Esophagus muscularis mucosa (tissue), 4 donors: ENCODE results near the gene MAD1L1. TPM values are rescaled to one million over a fixed set of nuclear protein-coding genes. Genes with fewer than 3 reads are reported as not detected.
"Not testable (repeated sequence)": the region's sequence is repeated elsewhere in the genome, so short reads cannot be mapped to it uniquely, and the experiment has no call there.

Experiments used
- DNase-seq: peaks from one replicate; pipeline ENCODE4 v3.0.0-alpha.2; 2017; ENCODE audit errors: extremely low spot score
- H3K27ac ChIP-seq, 4 donors: fragments of 200-600 bp; sonication (generic); replicated peaks in 1 of 4; 1 replicate in 3 of 4; 2 replicates in 1 of 4; pipeline ENCODE4 v1.5.1; 2016 to 2019; ENCODE audit warnings: mild to moderate bottlenecking in 1 of 4
- H3K27me3 ChIP-seq, 4 donors: fragments of 200-600 bp; sonication (generic); one replicate each; pipeline versions ENCODE4 v1.5.1 to v1.6.0; 2016 to 2019
- H3K36me3 ChIP-seq, 4 donors: fragments of 200-600 bp; sonication (generic); one replicate each; pipeline ENCODE4 v1.5.1; 2016 to 2019
- H3K4me1 ChIP-seq, 4 donors: fragments of 200-600 bp; sonication (generic); one replicate each; pipeline ENCODE4 v1.5.1; 2016 to 2019
- H3K4me3 ChIP-seq, 4 donors: fragments of 200-600 bp; sonication (generic); 1 replicate in 2 of 4; 2 replicates in 2 of 4; pipeline ENCODE4 v1.5.1; 2016 to 2019; ENCODE audit warnings: mild to moderate bottlenecking in 4 of 4, moderate library complexity in 1 of 4
- H3K9me3 ChIP-seq, 4 donors: fragments of 200-600 bp; sonication (generic); 1 replicate in 3 of 4; 2 replicates in 1 of 4; pipeline ENCODE4 v1.5.1; 2016 to 2019
- CTCF ChIP-seq, 3 experiments: fragments of 200-600 bp in 2 of 3; fragments of 450-650 bp in 1 of 3; sonication (generic) in 2 of 3; IDR thresholded peaks; one replicate each; pipeline ENCODE4 v1.5.1; 2017 to 2019; ENCODE audit warnings: antibody characterized with exemption in 3 of 3, mild to moderate bottlenecking in 2 of 3, moderate library complexity in 1 of 3
- EP300 ChIP-seq: sonication (generic); formaldehyde crosslinking; IDR thresholded peaks from one replicate; pipeline ENCODE4 v1.6.1; 2017; ENCODE audit warnings: antibody characterized with exemption
- POLR2A ChIP-seq: fragments of 450-650 bp; IDR thresholded peaks from one replicate; pipeline ENCODE4 v1.6.1; 2017; ENCODE audit warnings: antibody characterized with exemption, moderate library complexity, mild to moderate bottlenecking, low read depth
- POLR2AphosphoS5 ChIP-seq, 2 donors: sonication (generic); formaldehyde crosslinking; IDR thresholded peaks; one replicate each; pipeline ENCODE4 v1.6.1; 2017; ENCODE audit warnings: antibody characterized with exemption in 2 of 2
- WGBS: methylation state at CpG from one replicate; pipeline ENCODE4 v1.1.5; 2018; 5-methylcytosine and 5-hydroxymethylcytosine counted together
- intact Hi-C: fragments of 100-400 bp; cut with DNase I; formaldehyde crosslinking; loops from one replicate; pipeline ENCODE4 v1.15.1; 2023
- total RNA-seq, 4 donors: library from RNA; depleted of rRNA; stranded (reverse); fragments of >200 nt; gene quantifications; one replicate each; pipeline versions ENCODE4 v1.1.0 to v1.2.1, GENCODE V29; 2016

MAD1L1 gene
- total RNA-seq, 4 donors from 2014 or later = 22.2 to 33.1 (median 29.5) TPM

GRCh38 chr7:1843271-1843861, 389.4 kb downstream of the MAD1L1 start:
- H3K4me1 ChIP-seq = no peaks in the 10 kb centered on the region
- intact Hi-C loops = no loop called here
- no peak overlapping the region for H3K27ac ChIP-seq
- 85% methylated on average over 21 of the region's 26 CpGs for WGBS
- peaks cover 0 to 17% (median 8%) of the 10 kb centered on the region in 4 donors for H3K36me3 ChIP-seq
- no peak for DNase-seq
- no peak for TF ChIP-seq EP300
- H3K4me3 ChIP-seq = no peak overlapping the region
- no peaks in the 10 kb centered on the region for H3K9me3 ChIP-seq
- no peaks in the 10 kb centered on the region for H3K27me3 ChIP-seq

GRCh38 chr7:1842321-1843221, 390.2 kb downstream of the MAD1L1 start:
- intact Hi-C loops = no loop called here
- DNase-seq = no peak
- no peak overlapping the region for H3K4me3 ChIP-seq
- H3K9me3 ChIP-seq = no peaks in the 10 kb centered on the region
- no peaks in the 10 kb centered on the region for H3K27me3 ChIP-seq
- peaks cover 0 to 17% (median 8%) of the 10 kb centered on the region in 4 donors for H3K36me3 ChIP-seq
- WGBS = 96% methylated on average over 6 of the region's 31 CpGs
- TF ChIP-seq CTCF (IDR thresholded peaks at IDR 0.05) (no peak), POLR2AphosphoS5 (IDR thresholded peaks at IDR 0.05) (no peak), POLR2A (no peak), EP300 (no peak)
- no peak overlapping the region for H3K27ac ChIP-seq
- H3K4me1 ChIP-seq = no peaks in the 10 kb centered on the region

GRCh38 chr7:1841286-1842021, 391.3 kb downstream of the MAD1L1 start:
- WGBS = 95% methylated on average over 25 of the region's 40 CpGs
- H3K27ac ChIP-seq, H3K9me3 ChIP-seq, DNase-seq, H3K4me3 ChIP-seq, intact Hi-C loops, H3K4me1 ChIP-seq, H3K27me3 ChIP-seq: not testable (repeated sequence)
- H3K36me3 ChIP-seq = peaks cover 0 to 15% (median 5%) of the 10 kb centered on the region in 4 donors

GRCh38 chr7:1840744-1841143, 392.0 kb downstream of the MAD1L1 start:
- H3K4me3 ChIP-seq, H3K36me3 ChIP-seq, H3K27me3 ChIP-seq, DNase-seq, H3K9me3 ChIP-seq, H3K27ac ChIP-seq, H3K4me1 ChIP-seq, intact Hi-C loops: not testable (repeated sequence)
- 87% methylated on average over 8 of the region's 18 CpGs for WGBS

- H3K9me3 ChIP-seq = no peaks in the 10 kb centered on the region
- TF ChIP-seq POLR2A = no peak
- TF ChIP-seq POLR2AphosphoS5 (IDR thresholded peaks at IDR 0.05) = no peak
- TF ChIP-seq EP300 = no peak
- no peak for TF ChIP-seq CTCF (IDR thresholded peaks at IDR 0.05)
- no peaks in the 10 kb centered on the region for H3K4me1 ChIP-seq
- peaks cover 0 to 7% (median 2%) of the 10 kb centered on the region in 4 donors for H3K36me3 ChIP-seq
- H3K4me3 ChIP-seq = no peak overlapping the region
- 88% methylated on average over 10 of the region's 14 CpGs for WGBS
- no peaks in the 10 kb centered on the region for H3K27me3 ChIP-seq
- intact Hi-C loops = no loop called here
- DNase-seq = no peak
- H3K27ac ChIP-seq = no peak overlapping the region
Measured at GRCh38 chr7:1839701-1840100, 393.0 kb downstream of the MAD1L1 start.

- intact Hi-C loops, H3K36me3 ChIP-seq, H3K9me3 ChIP-seq, H3K27ac ChIP-seq, H3K4me3 ChIP-seq, H3K27me3 ChIP-seq, H3K4me1 ChIP-seq, DNase-seq: not testable (repeated sequence)
- WGBS = 94% methylated on average over 6 of the region's 21 CpGs
Measured at GRCh38 chr7:1838911-1839531, 393.7 kb downstream of the MAD1L1 start.

- H3K9me3 ChIP-seq, H3K4me1 ChIP-seq, H3K27me3 ChIP-seq, DNase-seq, H3K27ac ChIP-seq, H3K36me3 ChIP-seq, intact Hi-C loops, H3K4me3 ChIP-seq: not testable (repeated sequence)
- 90% methylated on average over 13 of the region's 13 CpGs for WGBS
Measured at GRCh38 chr7:1838544-1838872, 394.2 kb downstream of the MAD1L1 start.

- H3K36me3 ChIP-seq, H3K9me3 ChIP-seq, H3K4me3 ChIP-seq, DNase-seq, H3K27ac ChIP-seq, intact Hi-C loops, H3K27me3 ChIP-seq, H3K4me1 ChIP-seq: not testable (repeated sequence)
- 89% methylated on average over 31 of the region's 31 CpGs for WGBS
Measured at GRCh38 chr7:1837696-1838543, 394.8 kb downstream of the MAD1L1 start.
